ENCODE measurements around the gene MYNN. TPM values are rescaled to one million over a fixed set of nuclear protein-coding genes. Genes with fewer than 3 reads are reported as not detected.

The MYNN gene
- total and polyA plus RNA-seq, 9 donors: 10.1 to 23.6 (median 19.1) TPM

DNA sequence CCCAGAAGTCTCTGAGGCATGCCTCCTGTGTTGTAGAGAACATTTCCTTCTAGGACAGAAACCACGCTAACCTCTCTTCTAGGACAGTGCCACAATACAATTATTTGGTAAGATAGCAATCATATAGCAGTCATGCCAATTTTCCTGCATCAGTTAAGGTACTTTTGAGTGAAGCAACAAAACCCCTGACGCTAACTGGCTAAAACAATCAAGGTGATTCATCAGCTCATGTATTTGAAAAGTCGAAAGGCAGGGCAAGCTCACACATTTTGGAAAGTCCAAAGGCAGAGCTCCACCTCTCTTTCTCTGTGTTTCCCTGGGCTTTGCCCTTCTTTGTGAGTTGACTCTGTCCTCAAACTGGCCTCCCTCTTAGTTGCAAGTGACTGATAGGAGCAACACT lies 18.5 kb upstream of the MYNN start:
- Histone ChIP-seq H3K27me3 (no peaks in the 10 kb centered on the region), H3K9me3 (no peaks in the 10 kb centered on the region), H3K27ac (no peak overlapping the region), H3K4me3 (no peak overlapping the region), H3K4me1 (ENCODE audit: insufficient read depth) (no peaks in the 10 kb centered on the region), H3K36me3 (no peaks in the 10 kb centered on the region)
- intact Hi-C loops (cut with DNase I): no loop called here
- TF ChIP-seq POLR2A (IDR thresholded peaks at IDR 0.05): no peak
- TF ChIP-seq EP300 (IDR thresholded peaks at IDR 0.05): no peak
- TF ChIP-seq, protein P1, sequence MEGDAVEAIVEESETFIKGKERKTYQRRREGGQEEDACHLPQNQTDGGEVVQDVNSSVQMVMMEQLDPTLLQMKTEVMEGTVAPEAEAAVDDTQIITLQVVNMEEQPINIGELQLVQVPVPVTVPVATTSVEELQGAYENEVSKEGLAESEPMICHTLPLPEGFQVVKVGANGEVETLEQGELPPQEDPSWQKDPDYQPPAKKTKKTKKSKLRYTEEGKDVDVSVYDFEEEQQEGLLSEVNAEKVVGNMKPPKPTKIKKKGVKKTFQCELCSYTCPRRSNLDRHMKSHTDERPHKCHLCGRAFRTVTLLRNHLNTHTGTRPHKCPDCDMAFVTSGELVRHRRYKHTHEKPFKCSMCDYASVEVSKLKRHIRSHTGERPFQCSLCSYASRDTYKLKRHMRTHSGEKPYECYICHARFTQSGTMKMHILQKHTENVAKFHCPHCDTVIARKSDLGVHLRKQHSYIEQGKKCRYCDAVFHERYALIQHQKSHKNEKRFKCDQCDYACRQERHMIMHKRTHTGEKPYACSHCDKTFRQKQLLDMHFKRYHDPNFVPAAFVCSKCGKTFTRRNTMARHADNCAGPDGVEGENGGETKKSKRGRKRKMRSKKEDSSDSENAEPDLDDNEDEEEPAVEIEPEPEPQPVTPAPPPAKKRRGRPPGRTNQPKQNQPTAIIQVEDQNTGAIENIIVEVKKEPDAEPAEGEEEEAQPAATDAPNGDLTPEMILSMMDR (IDR thresholded peaks at IDR 0.05): no peak
- no peak for DNase-seq
- WGBS, 3 donors: 82 to 89% (median 82%) methylated on average over 3 of the region's 3 CpGs

DNA sequence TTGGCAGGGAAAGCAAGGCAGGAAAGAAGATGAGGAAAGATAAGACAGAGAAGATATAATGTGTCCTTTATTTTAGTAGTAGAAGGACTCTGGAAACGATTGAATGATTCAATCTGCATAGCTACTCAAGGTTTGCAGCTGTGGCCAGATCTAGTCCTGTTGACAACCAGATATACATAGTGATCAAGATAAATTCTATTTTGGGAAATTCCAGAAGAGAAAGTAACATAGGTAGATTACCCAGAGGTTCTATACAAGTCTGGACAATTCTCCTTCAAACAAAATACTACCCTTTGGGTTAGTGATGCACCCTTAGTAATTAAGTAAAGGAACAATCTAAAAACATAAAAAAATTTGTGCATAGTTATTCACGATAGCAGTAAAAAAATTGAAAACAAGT lies 17.7 kb upstream of the MYNN start:
- WGBS, 3 donors: 67 to 77% (median 69%) methylated on average over 2 of the region's 2 CpGs
- TF ChIP-seq, protein P1 (IDR thresholded peaks at IDR 0.05): no peak
- no peak for TF ChIP-seq POLR2A (IDR thresholded peaks at IDR 0.05)
- no peaks in the 10 kb centered on the region for H3K36me3 ChIP-seq
- no peak for DNase-seq
- intact Hi-C loops (cut with DNase I): no loop called here
- no peaks in the 10 kb centered on the region for H3K27me3 ChIP-seq
- no peaks in the 10 kb centered on the region for H3K4me1 ChIP-seq (ENCODE audit: insufficient read depth)
- H3K27ac ChIP-seq: no peak overlapping the region
- no peaks in the 10 kb centered on the region for H3K9me3 ChIP-seq
- no peak overlapping the region for H3K4me3 ChIP-seq

DNA sequence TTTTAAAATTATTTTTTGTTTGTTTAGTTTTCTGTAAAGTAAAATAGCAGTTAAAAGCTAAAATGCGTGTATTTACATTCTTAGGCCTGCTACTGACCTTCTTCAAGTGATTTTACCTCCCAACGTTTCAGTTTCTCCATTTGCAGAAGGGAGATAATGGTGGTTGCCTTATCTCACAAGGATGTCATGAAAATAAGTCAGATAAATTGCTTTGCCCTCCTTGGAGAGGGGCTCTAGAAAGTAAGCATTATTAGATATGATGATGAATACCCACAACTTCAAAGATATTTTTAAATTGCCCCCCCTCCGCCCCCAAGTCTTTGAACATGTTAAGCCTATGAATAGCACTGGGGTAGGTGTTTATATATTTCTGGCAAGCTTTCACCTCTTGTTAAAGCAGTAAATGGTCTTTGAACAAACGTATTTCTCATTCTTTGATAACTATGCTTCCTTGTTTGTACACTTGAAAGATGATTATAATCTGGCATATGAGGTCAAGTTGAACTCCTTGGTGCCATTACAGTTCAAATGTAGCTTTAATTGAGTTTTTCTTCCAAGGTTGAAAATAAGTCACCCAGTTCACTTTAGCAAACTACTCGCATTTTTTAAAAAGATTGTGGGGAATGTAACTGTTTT lies 14.7 kb upstream of the MYNN start:
- no peaks in the 10 kb centered on the region for H3K4me1 ChIP-seq (ENCODE audit: insufficient read depth)
- intact Hi-C loops (cut with DNase I): no loop called here
- no peak for TF ChIP-seq POLR2A (IDR thresholded peaks at IDR 0.05)
- TF ChIP-seq, protein P1 (IDR thresholded peaks at IDR 0.05): no peak
- TF ChIP-seq EP300 (IDR thresholded peaks at IDR 0.05): no peak
- H3K27ac ChIP-seq: no peak overlapping the region
- 35 to 50% (median 37%) methylated on average over 5 of the region's 5 CpGs for WGBS, 3 donors
- H3K27me3 ChIP-seq: no peaks in the 10 kb centered on the region
- no peak for DNase-seq
- H3K36me3 ChIP-seq: no peaks in the 10 kb centered on the region
- no peak overlapping the region for H3K4me3 ChIP-seq
- no peaks in the 10 kb centered on the region for H3K9me3 ChIP-seq

DNA sequence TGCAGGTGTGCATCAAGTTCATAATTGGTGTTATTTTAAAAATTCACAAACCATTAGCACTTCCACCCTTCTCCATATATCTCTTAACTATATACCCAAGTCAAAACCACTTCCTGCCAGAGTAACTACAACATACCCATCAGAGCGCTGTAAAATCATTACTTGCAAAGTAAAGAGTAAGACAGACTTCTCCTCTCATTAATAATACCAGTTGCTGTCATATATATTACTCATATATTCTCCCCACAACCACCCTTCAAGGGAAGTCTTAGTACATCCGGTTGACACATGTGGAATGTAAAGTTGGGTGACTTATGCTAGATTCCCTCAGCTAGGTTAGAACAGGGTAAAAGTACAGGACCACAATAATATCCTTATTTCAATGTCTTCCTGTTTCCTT lies 13.9 kb upstream of the MYNN start:
- Histone ChIP-seq H3K4me3 (no peak overlapping the region), H3K27ac (no peak overlapping the region), H3K4me1 (ENCODE audit: insufficient read depth) (no peaks in the 10 kb centered on the region), H3K9me3 (no peaks in the 10 kb centered on the region), H3K27me3 (no peaks in the 10 kb centered on the region), H3K36me3 (no peaks in the 10 kb centered on the region)
- intact Hi-C loops (cut with DNase I): no loop called here
- TF ChIP-seq POLR2A (IDR thresholded peaks at IDR 0.05) (no peak), EP300 (IDR thresholded peaks at IDR 0.05) (no peak)
- TF ChIP-seq, protein P1 (IDR thresholded peaks at IDR 0.05): no peak
- WGBS, 3 donors: 80 to 88% (median 88%) methylated on average over 2 of the region's 2 CpGs
- no peak for DNase-seq
